ENCODE data around the gene RPS4Y1. TPM values are rescaled to one million over a fixed set of nuclear protein-coding genes. Genes with fewer than 3 reads are reported as not detected.
"Not testable (repeated sequence)": the region's sequence is repeated elsewhere in the genome, so short reads cannot be mapped to it uniquely, and the experiment has no call there.

RPS4Y1 gene
- total RNA-seq (1 to 10 TPM in 1 of 7 donors, not detected in 6; 1.6 TPM), polyA plus RNA-seq (not detected)
- long read RNA-seq, donor 1: 0 reads
- long read RNA-seq, donor 2: 0 reads
- long read RNA-seq, donor 3: 0 reads

- no CpG with 5 or more reads among the region's 22 CpGs for WGBS, 3 donors
- intact Hi-C loops (cut with DNase I): no loop called here
- Histone ChIP-seq H3K9me3 (no peaks in the 10 kb centered on the region), H3K27ac (no peak within 1 kb of the TSS), H3K36me3 (no peaks in the 10 kb centered on the region), H3K4me3 (no peak within 1 kb of the TSS), H3K4me1 (ENCODE audit: insufficient read depth) (no peaks in the 10 kb centered on the region), H3K27me3 (no peaks in the 10 kb centered on the region)
- TF ChIP-seq POLR2A (IDR thresholded peaks at IDR 0.05) (no peak), EP300 (IDR thresholded peaks at IDR 0.05) (no peak), CTCF (IDR thresholded peaks at IDR 0.05) (no peak)
- no peak for DNase-seq
Measured at GRCh38 chrY:2841471-2841893, at the start of gene RPS4Y1. TSS of gene RPS4Y1 (plus strand) at chrY:2841602. CDS start at chrY:2841625, 23 bp downstream.

- TF ChIP-seq POLR2A (IDR thresholded peaks at IDR 0.05): no peak
- TF ChIP-seq EP300 (IDR thresholded peaks at IDR 0.05): no peak
- TF ChIP-seq CTCF (IDR thresholded peaks at IDR 0.05): no peak
Measured at GRCh38 chrY:2796977-2797523, 44.4 kb upstream of the RPS4Y1 start.

GRCh38 chrY:2797991-2798390, 43.4 kb upstream of the RPS4Y1 start:
- no peak for DNase-seq
- intact Hi-C loops (cut with DNase I): no loop called here
- H3K9me3 ChIP-seq: no peaks in the 10 kb centered on the region
- TF ChIP-seq POLR2A (IDR thresholded peaks at IDR 0.05) (no peak), EP300 (IDR thresholded peaks at IDR 0.05) (no peak), CTCF (IDR thresholded peaks at IDR 0.05) (no peak)
- no peak overlapping the region for H3K4me3 ChIP-seq
- H3K27ac ChIP-seq: no peak overlapping the region
- no peaks in the 10 kb centered on the region for H3K27me3 ChIP-seq
- H3K36me3 ChIP-seq: no peaks in the 10 kb centered on the region
- H3K4me1 ChIP-seq (ENCODE audit: insufficient read depth): no peaks in the 10 kb centered on the region

More at GRCh38 chrY:2796977-2797523, 44.4 kb upstream of the RPS4Y1 start:
- Histone ChIP-seq H3K4me1 (ENCODE audit: insufficient read depth) (no peaks in the 10 kb centered on the region), H3K4me3 (no peak overlapping the region), H3K9me3 (no peaks in the 10 kb centered on the region), H3K36me3 (no peaks in the 10 kb centered on the region), H3K27me3 (no peaks in the 10 kb centered on the region), H3K27ac (no peak overlapping the region)
- DNase-seq: no peak
- intact Hi-C loops (cut with DNase I): no loop called here
- no CpG with 5 or more reads among the region's 7 CpGs for WGBS, 3 donors

- no peaks in the 10 kb centered on the region for H3K36me3 ChIP-seq
- no CpG with 5 or more reads among the region's 2 CpGs for WGBS, 3 donors
Measured at GRCh38 chrY:2800246-2800645, 41.2 kb upstream of the RPS4Y1 start.

GRCh38 chrY:2817146-2817896, 24.1 kb upstream of the RPS4Y1 start:
- H3K4me3 ChIP-seq; H3K27ac ChIP-seq; intact Hi-C loops (cut with DNase I); H3K9me3 ChIP-seq; H3K36me3 ChIP-seq; DNase-seq; H3K27me3 ChIP-seq; H3K4me1 ChIP-seq (ENCODE audit: insufficient read depth): not testable (repeated sequence)
- no CpG with 5 or more reads among the region's 10 CpGs for WGBS, 3 donors

More at GRCh38 chrY:2800246-2800645, 41.2 kb upstream of the RPS4Y1 start:
- intact Hi-C loops (cut with DNase I): no loop called here
- H3K4me1 ChIP-seq (ENCODE audit: insufficient read depth): no peaks in the 10 kb centered on the region
- H3K27ac ChIP-seq: no peak overlapping the region
- no peaks in the 10 kb centered on the region for H3K27me3 ChIP-seq
- DNase-seq: no peak
- TF ChIP-seq EP300 (IDR thresholded peaks at IDR 0.05): no peak
- TF ChIP-seq POLR2A (IDR thresholded peaks at IDR 0.05): no peak
- TF ChIP-seq CTCF (IDR thresholded peaks at IDR 0.05): no peak
- H3K9me3 ChIP-seq: no peaks in the 10 kb centered on the region
- no peak overlapping the region for H3K4me3 ChIP-seq
